Ishikawa (cell line): Measurements from ENCODE around the gene SDR39U1.

Experiments
- CEBPB ChIP-seq: IDR thresholded peaks from 2 replicates; pipeline ENCODE4 v1.6.1; 2012
- CREB1 ChIP-seq: IDR thresholded peaks from 2 replicates; pipeline ENCODE4 v1.6.1; 2012; ENCODE audit warnings: low read depth
- EGR1 ChIP-seq: IDR thresholded peaks from 2 replicates; pipeline ENCODE4 v1.6.1; 2012
- EP300 ChIP-seq: IDR thresholded peaks from 2 replicates; pipeline ENCODE4 v1.6.1; 2012; ENCODE audit warnings: borderline replicate concordance
- FOXM1 ChIP-seq: IDR thresholded peaks from 2 replicates; pipeline ENCODE4 v1.6.1; 2012; ENCODE audit warnings: low read depth, borderline replicate concordance
- MAX ChIP-seq: IDR thresholded peaks from 2 replicates; pipeline ENCODE4 v1.6.1; 2012
- NFIC ChIP-seq: IDR thresholded peaks from 2 replicates; pipeline ENCODE4 v1.6.1; 2012
- RAD21 ChIP-seq: IDR thresholded peaks from 2 replicates; pipeline ENCODE4 v1.6.1; 2012; ENCODE audit warnings: low read depth
- TAF1 ChIP-seq: IDR thresholded peaks from 2 replicates; pipeline ENCODE4 v1.6.1; 2012; ENCODE audit warnings: low read depth, mild to moderate bottlenecking
- TCF12 ChIP-seq: IDR thresholded peaks from 2 replicates; pipeline ENCODE4 v1.6.1; 2012; ENCODE audit warnings: low read depth
- TEAD4 ChIP-seq: IDR thresholded peaks from 2 replicates; pipeline ENCODE4 v1.6.1; 2012
- YY1 ChIP-seq: IDR thresholded peaks from 2 replicates; pipeline ENCODE4 v1.6.1; 2012; ENCODE audit warnings: low read depth

DNA sequence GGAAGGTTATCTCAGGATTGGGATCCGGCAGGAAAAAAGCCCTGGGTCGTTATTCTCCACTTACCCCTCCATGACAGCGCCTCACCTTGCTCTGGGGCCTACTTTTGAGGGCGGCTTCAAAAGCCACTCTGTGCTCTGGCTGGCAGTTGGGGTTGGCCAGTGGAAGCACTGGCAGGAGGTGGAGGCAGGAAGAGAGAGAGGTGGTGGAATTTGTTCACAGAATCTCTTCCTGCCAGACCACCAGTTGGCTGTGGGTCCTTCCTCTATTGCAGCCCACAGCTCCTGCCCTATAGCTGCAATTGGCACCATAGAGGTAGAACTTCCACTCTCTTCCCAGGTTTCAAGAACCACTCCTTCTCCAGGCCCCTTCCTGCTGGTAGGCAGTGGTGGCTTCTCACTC, 32.7 kb upstream of the SDR39U1 start:
- TF ChIP-seq CEBPB: no peak
- no peak for TF ChIP-seq NFIC
- no peak for TF ChIP-seq TCF12
- TF ChIP-seq FOXM1: no peak
- TF ChIP-seq EP300: no peak
- no peak for TF ChIP-seq RAD21
- TF ChIP-seq TEAD4: no peak
- no peak for TF ChIP-seq MAX
- TF ChIP-seq EGR1: no peak
- no peak for TF ChIP-seq YY1
- TF ChIP-seq TAF1: no peak
- TF ChIP-seq CREB1: no peak
